Mucosa of descending colon (tissue), 3 donors: ENCODE data around the gene UNC13A. TPM values are rescaled to one million over a fixed set of nuclear protein-coding genes. Genes with fewer than 3 reads are reported as not detected.

Source experiments
- ATAC-seq: fragments of 200-7000 bp; cut with Tn5 transposase; one replicate; pipeline ENCODE4 v1.9.1; 2020; ENCODE audit warnings: mild to moderate bottlenecking, moderate library complexity
- DNase-seq, 3 donors: peaks; one replicate each; pipeline ENCODE4 v3.0.0-alpha.2; 2020
- H3K36me3 ChIP-seq: fragments of 200-600 bp; one replicate; pipeline ENCODE4 v1.8.0; 2021; ENCODE audit warnings: low read depth, mild to moderate bottlenecking
- H3K4me1 ChIP-seq: fragments of 200-600 bp; one replicate; pipeline ENCODE4 v1.8.0; 2021; ENCODE audit warnings: low read depth, mild to moderate bottlenecking
- H3K4me3 ChIP-seq: fragments of 200-600 bp; one replicate; pipeline ENCODE4 v1.8.0; 2021; ENCODE audit warnings: mild to moderate bottlenecking
- H3K9me3 ChIP-seq: fragments of 200-600 bp; one replicate; pipeline ENCODE4 v1.8.0; 2021; ENCODE audit warnings: mild to moderate bottlenecking
- intact Hi-C, 2 donors: fragments of 100-400 bp; cut with DNase I in 1 of 2; cut with micrococcal nuclease in 1 of 2; formaldehyde crosslinking; loops; one replicate each; pipeline versions ENCODE4 v1.11.0 to v1.11.1; 2022; cut with DNase I, micrococcal nuclease
- total RNA-seq, 3 donors: library from RNA; stranded (reverse); fragmentation: NEBNext Ultra II Directional in 2 of 3; extraction: Animal tissue kit (Norgen Biotek cat#: 25700) in 2 of 3; gene quantifications; one replicate each; pipeline versions ENCODE4 v1.2.1 to v1.2.4, GENCODE V29; 2021 to 2023
- TF ChIP-seq, protein P1 (sequence below): fragments of 200-600 bp; IDR thresholded peaks from one replicate; pipeline ENCODE4 v1.8.0; 2022; ENCODE audit warnings: antibody characterized with exemption, mild to moderate bottlenecking
- donor health status: DM: no; HTN: no; CAD: no; lungs with moderate emphysema.
- donor health status: DM: no; HTN: no; CAD: no.
- donor health status: DM: no; HTN: yes; CAD: no.

UNC13A gene
- total RNA-seq, 3 donors from 2014 or later, result 0.53 to 0.85 (median 0.72) TPM

DNA sequence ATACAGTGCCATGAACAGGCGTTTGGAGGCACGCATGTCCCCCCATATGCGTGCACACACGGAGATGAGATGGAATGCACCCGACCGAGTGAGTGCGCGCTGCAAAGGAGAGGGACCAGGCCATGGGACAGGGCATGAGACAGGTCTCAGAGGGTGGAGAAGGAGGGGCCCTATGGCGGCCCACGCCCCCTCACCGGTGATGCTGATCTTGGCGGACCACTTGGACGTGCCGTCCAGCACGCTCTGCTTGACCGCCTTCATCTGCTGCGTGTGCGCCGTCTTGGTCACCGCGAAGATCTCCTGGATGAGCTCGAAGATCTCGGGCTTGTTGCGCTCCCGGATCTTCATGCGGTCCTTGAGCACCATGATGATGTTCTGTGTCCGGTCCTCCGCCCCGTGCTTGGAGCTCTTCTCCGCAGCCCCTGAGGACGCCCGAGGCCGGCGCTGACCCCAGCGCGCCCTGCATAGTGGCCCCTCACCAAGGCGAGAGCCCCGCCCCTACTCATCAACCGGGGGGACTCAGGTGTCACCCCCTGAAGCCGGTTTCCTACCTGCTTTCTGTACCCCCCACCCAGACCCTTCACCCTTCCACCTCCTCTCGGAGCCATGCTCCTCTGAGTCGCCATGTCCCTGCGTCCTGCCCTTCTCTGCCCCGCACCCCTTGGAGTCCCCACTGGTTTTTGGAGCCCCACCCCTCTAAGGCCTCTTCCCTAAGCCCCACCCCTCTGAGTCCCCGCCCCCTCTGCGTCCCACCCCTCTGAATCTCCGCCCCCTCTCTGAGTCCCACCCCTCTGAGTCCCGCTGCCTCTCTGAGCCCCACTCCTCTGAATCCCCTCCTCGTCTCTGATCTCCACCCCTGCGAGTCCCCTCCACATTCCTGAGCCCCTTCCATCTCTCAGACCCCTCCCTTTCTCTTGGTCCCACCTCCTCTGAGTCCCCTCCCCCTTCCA is 40.8 kb downstream of the UNC13A start:
- Histone ChIP-seq H3K9me3 (no peaks in the 10 kb centered on the region), H3K4me1 (no peaks in the 10 kb centered on the region), H3K36me3 (no peaks in the 10 kb centered on the region), H3K4me3 (no peak overlapping the region)
- DNase-seq, result peak in 1 of 3 donors; percentile 30
- intact Hi-C loops, result no loop called here
- ATAC-seq, result no peak
- TF ChIP-seq, protein P1, sequence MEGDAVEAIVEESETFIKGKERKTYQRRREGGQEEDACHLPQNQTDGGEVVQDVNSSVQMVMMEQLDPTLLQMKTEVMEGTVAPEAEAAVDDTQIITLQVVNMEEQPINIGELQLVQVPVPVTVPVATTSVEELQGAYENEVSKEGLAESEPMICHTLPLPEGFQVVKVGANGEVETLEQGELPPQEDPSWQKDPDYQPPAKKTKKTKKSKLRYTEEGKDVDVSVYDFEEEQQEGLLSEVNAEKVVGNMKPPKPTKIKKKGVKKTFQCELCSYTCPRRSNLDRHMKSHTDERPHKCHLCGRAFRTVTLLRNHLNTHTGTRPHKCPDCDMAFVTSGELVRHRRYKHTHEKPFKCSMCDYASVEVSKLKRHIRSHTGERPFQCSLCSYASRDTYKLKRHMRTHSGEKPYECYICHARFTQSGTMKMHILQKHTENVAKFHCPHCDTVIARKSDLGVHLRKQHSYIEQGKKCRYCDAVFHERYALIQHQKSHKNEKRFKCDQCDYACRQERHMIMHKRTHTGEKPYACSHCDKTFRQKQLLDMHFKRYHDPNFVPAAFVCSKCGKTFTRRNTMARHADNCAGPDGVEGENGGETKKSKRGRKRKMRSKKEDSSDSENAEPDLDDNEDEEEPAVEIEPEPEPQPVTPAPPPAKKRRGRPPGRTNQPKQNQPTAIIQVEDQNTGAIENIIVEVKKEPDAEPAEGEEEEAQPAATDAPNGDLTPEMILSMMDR, result no peak

DNA sequence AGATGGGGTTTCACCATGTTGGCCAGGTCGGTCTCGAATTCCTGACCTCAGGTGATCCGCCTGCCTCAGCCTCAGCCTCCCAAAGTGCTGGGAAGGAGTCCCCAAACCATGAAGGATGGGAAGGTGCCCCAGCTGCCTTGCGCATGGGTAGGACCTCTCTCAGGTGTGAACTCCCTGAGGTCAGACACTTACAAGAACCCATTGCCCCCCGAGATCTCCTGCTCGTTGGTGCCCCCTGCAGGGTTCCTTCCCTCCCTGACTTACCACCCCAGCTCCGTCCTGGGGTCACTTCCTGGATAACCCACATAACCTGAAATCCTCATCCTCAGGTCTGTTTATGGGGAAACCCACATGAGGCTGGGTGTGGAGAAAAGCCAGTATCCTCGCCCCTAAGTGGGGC is 41.7 kb downstream of the UNC13A start:
- Histone ChIP-seq H3K36me3 (no peaks in the 10 kb centered on the region), H3K4me3 (no peak overlapping the region), H3K4me1 (no peaks in the 10 kb centered on the region), H3K9me3 (no peaks in the 10 kb centered on the region)
- intact Hi-C loops, result no loop called here
- TF ChIP-seq, protein P1, result no peak
- ATAC-seq (no peak), DNase-seq (peak in 1 of 3 donors; percentile 14)

DNA sequence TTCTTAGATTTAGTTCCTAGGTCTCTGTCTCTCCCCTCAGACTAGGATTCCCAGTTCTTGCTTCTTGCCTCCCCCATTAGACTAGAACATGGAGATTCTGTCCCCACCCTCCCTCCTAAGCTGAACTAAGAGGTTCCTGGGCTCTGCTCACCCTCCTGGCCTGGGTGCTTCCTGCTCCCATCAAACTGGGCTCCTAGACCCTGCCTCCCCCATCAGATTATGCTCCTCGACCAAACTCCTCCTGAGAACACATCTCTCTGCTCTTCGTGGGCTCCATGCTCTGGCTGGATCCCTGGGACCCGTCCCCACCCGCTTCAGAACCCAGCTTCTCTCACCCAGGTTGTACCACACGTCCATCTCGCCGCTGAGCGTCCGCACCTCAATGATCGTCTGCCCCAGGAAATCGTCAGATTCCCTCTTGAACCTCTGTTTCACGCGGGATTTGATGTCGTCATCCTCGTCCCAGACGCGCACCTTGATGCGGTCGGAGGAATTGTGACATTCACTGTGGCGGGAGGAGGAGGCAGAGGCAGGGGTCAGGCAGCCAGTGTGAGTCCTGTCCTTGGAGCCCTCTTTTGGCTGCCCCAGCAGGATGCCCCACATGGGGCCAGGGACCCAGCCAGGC is 42.7 kb downstream of the UNC13A start:
- intact Hi-C loops, result no loop called here
- TF ChIP-seq, protein P1, result no peak
- Histone ChIP-seq H3K4me3 (no peak overlapping the region), H3K9me3 (no peaks in the 10 kb centered on the region), H3K4me1 (no peaks in the 10 kb centered on the region), H3K36me3 (no peaks in the 10 kb centered on the region)
- ATAC-seq, result no peak
- DNase-seq, result peak in 1 of 3 donors; percentile 19

DNA sequence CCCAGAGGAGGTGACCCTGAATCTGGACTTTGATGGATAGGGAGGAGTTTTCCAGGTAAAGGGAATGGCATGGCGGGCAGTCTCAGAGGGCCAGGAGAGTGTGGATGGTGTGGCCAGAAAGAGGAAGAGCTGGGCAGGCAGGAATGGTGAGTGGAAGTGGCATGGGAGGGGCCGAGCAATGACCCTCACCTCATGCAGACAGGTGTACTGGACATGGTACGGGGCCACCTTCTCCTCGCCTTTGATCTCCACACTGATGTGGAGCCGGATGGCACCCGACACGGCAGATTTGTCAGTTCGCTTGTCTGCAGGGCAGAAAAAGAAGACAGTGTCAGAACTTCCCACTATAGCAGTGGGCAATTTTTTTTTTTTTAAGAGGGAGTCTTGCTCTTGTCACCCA is 45.5 kb downstream of the UNC13A start:
- Histone ChIP-seq H3K4me1 (no peaks in the 10 kb centered on the region), H3K4me3 (no peak overlapping the region), H3K36me3 (no peaks in the 10 kb centered on the region), H3K9me3 (no peaks in the 10 kb centered on the region)
- intact Hi-C loops, result no loop called here
- ATAC-seq (no peak), DNase-seq (peak in 1 of 3 donors; percentile 20)
- TF ChIP-seq, protein P1, result no peak

DNA sequence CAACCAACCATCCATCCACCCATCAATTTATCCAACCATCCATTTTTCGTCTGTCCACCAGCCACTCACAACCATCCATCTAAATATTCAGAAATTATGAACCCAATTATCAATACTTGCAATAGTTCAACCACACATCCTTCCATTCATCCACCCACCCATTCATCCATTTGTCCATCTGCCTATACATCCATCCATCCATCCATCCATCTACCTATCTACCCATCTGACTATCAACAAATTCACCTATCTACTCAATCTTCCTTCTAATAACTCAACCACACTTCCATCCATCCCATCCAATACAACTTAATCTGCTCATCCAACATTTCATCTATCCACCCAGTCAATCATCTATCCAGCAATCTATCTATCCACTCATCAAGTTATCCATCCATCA is 46.3 kb downstream of the UNC13A start:
- DNase-seq, result no peak

More for the DNA sequence above, 46.3 kb downstream of the UNC13A start:
- Histone ChIP-seq H3K4me1 (no peaks in the 10 kb centered on the region), H3K9me3 (no peaks in the 10 kb centered on the region), H3K36me3 (no peaks in the 10 kb centered on the region), H3K4me3 (no peak overlapping the region)
- TF ChIP-seq, protein P1, result no peak
- no peak for ATAC-seq
- intact Hi-C loops, result no loop called here
